K562 (cell line): Measurements from ENCODE around the gene ERBB3. TPM values are rescaled to one million over a fixed set of nuclear protein-coding genes. Genes with fewer than 3 reads are reported as not detected.
A peak's percentile ranks its signal among the peaks of the same experiment; 100 is the strongest.

Experiments used
- BRD9 ChIP-seq: fragments of 450-650 bp; IDR thresholded peaks from 2 replicates; pipeline ENCODE4 v1.6.1; 2018; ENCODE audit warnings: low read depth; ENCODE audit not compliant: partially characterized antibody
- E2F5 ChIP-seq: sonication (generic); formaldehyde crosslinking; IDR thresholded peaks from 2 replicates; pipeline ENCODE4 v1.8.0; 2022; ENCODE audit warnings: mild to moderate bottlenecking, missing genetic modification reagents
- FOSL1 ChIP-seq: fragments of 200-800 bp; sonication (Bioruptor generic); conservative IDR thresholded peaks from 2 replicates; pipeline ENCODE4 v1.6.1; 2016; ENCODE audit warnings: missing genetic modification characterization, missing compliant biosample characterization
- HOMEZ ChIP-seq: fragments of 250-450 bp; sonication (Bioruptor Pico); IDR thresholded peaks from 2 replicates; pipeline ENCODE4 v1.4.0; 2020; ENCODE audit warnings: mild to moderate bottlenecking, moderate library complexity
- IRF9 ChIP-seq: fragments of 450-650 bp; IDR thresholded peaks from 2 replicates; pipeline ENCODE4 v1.6.1; 2016; ENCODE audit warnings: missing biosample characterization, missing genetic modification characterization
- MAZ ChIP-seq, 2 experiments: fragments of 450-650 bp in 1 of 2; sonication (generic) in 1 of 2; formaldehyde crosslinking; IDR thresholded peaks in 1 of 2; conservative IDR thresholded peaks in 1 of 2; 2 replicates each; pipeline versions ENCODE4 v1.4.0 to v1.5.0; 2020; ENCODE audit warnings: mild to moderate bottlenecking in 1 of 2, missing genetic modification reagents in 1 of 2
- RBM15 ChIP-seq: fragments of 200-400 bp; formaldehyde crosslinking; IDR thresholded peaks from 2 replicates; pipeline ENCODE4 v1.6.1; 2018; ENCODE audit warnings: mild to moderate bottlenecking, low read length, moderate library complexity; ENCODE audit not compliant: insufficient read depth
- TAF7 ChIP-seq: fragments of 450-650 bp; IDR thresholded peaks from 2 replicates; pipeline ENCODE4 v1.6.1; 2016; ENCODE audit warnings: missing genetic modification characterization, missing compliant biosample characterization
- TCF7 ChIP-seq: sonication (generic); IDR thresholded peaks from 2 replicates; pipeline ENCODE4 v1.6.1; 2016; ENCODE audit warnings: antibody characterized with exemption, borderline replicate concordance
- U2AF1 ChIP-seq: fragments of 200-400 bp; formaldehyde crosslinking; optimal IDR thresholded peaks from 2 replicates; pipeline ENCODE3; 2017; ENCODE audit warnings: mild to moderate bottlenecking, low read depth, low read length, moderate library complexity
- USF2 ChIP-seq: sonication (generic); formaldehyde crosslinking; IDR thresholded peaks from 2 replicates; pipeline ENCODE4 v1.5.0; 2020; ENCODE audit warnings: missing genetic modification reagents
- ZBTB12 ChIP-seq: fragments of 250-450 bp; sonication (Bioruptor Pico); IDR thresholded peaks from 2 replicates; pipeline ENCODE4 v1.4.0; 2020
- ZC3H4 ChIP-seq: sonication (generic); formaldehyde crosslinking; IDR thresholded peaks from 2 replicates; pipeline ENCODE4 v1.9.0; 2021; ENCODE audit warnings: missing genetic modification reagents, borderline replicate concordance
- ZFP91 ChIP-seq: sonication (generic); formaldehyde crosslinking; IDR thresholded peaks from 2 replicates; pipeline ENCODE4 v1.8.0; 2022; ENCODE audit warnings: mild to moderate bottlenecking, missing genetic modification reagents
- ZNF512 ChIP-seq: IDR thresholded peaks from 2 replicates; pipeline ENCODE4 v1.6.1; 2016; ENCODE audit warnings: missing genetic modification characterization, missing compliant biosample characterization
- ZNF668 ChIP-seq: fragments of 250-450 bp; sonication (Bioruptor Pico); IDR thresholded peaks from 2 replicates; pipeline ENCODE4 v1.8.0; 2022; ENCODE audit warnings: mild to moderate bottlenecking, inconsistent platforms
- ZZZ3 ChIP-seq: fragments of 450-650 bp; IDR thresholded peaks from 2 replicates; pipeline ENCODE4 v1.6.1; 2016; ENCODE audit warnings: antibody characterized with exemption, mild to moderate bottlenecking, moderate library complexity
- polyA plus RNA-seq, 8 experiments: library from polyadenylated mRNA; depleted of rRNA in 4 of 8; stranded (reverse) in 5 of 8; unstranded in 3 of 8; fragments of >200 nt; fragmentation: Nextera tagmentation in 2 of 8; fragmentation: Illumina TruSeq in 1 of 8; extraction: Ambion mirVana in 2 of 8; extraction: Trizol in 1 of 8; gene quantifications; 2 replicates each; pipeline versions ENCODE4 v1.2.1 to v1.2.3, GENCODE V29; 2011 to 2014; ENCODE audit warnings: inconsistent platforms in 1 of 8, missing spikeins in 1 of 8
- total RNA-seq, 7 experiments: library from RNA; depleted of rRNA in 6 of 7; stranded (reverse); fragments of >200 nt in 6 of 7; fragmentation: Illumina TruSeq in 2 of 7; extraction: Trizol in 2 of 7; gene quantifications; 2 replicates each; pipeline versions ENCODE4 v1.2.1 to v1.2.3, GENCODE V29; 2011 to 2021; ENCODE audit warnings: low replicate concordance in 1 of 7

Gene ERBB3
- total and polyA plus RNA-seq, 9 of the 15 experiments (the other 6 are each of a cell fraction or from before 2014, with no cell fraction given) = 1.5 to 5.4 (median 3.8) TPM

GRCh38 chr12:56104109-56104814 lies 24.3 kb downstream of the ERBB3 start, which contains the start of gene PA2G4 (continued):
- no peak for TF ChIP-seq RBM15
- TF ChIP-seq U2AF1 = no peak
- peak; percentile 70 to 74; a peak in 2 of 4 replicates for TF ChIP-seq MAZ (CRISPR knock-in tag; conservative IDR thresholded peaks at IDR 0.05 in 1 of 2, IDR thresholded peaks at IDR 0.05 in 1 of 2)
- TF ChIP-seq IRF9 (tag) = no peak
- no peak for TF ChIP-seq ZZZ3
- peak; percentile 71 for TF ChIP-seq TCF7
- TF ChIP-seq ZFP91 (CRISPR knock-in tag) = no peak; the same call in 1 of the 2 replicates
- TF ChIP-seq ZNF668 (CRISPR knock-in tag) = no peak
- TF ChIP-seq ZBTB12 = peak; percentile 17; the same call in 1 of the 2 replicates
- TF ChIP-seq ZC3H4 (CRISPR knock-in tag) = no peak; the same call in 1 of the 2 replicates
- TF ChIP-seq E2F5 = 0 out of 2 replicates have a peak, but pooled peaks have one; percentile 42
- TF ChIP-seq FOSL1 (tag) = no peak
- TF ChIP-seq HOMEZ = no peak
- no peak; the same call in 1 of the 2 replicates for TF ChIP-seq TAF7 (tag)
- no peak for TF ChIP-seq ZNF512
- peak; percentile 27 for TF ChIP-seq BRD9
- TF ChIP-seq USF2 (CRISPR knock-in tag) = no peak
